Tibial nerve (tissue), 4 donors: ENCODE measurements around the gene DNM2.

Source experiments
- CTCF ChIP-seq, 5 experiments: fragments of 200-600 bp in 3 of 5; fragments of 450-650 bp in 2 of 5; sonication (generic) in 3 of 5; IDR thresholded peaks; one replicate each; pipeline ENCODE4 v1.5.1; 2016 to 2019; ENCODE audit warnings: antibody characterized with exemption in 5 of 5, mild to moderate bottlenecking in 3 of 5, moderate library complexity in 2 of 5
- EP300 ChIP-seq, 2 donors: sonication (generic); formaldehyde crosslinking; IDR thresholded peaks; one replicate each; pipeline ENCODE4 v1.6.1; 2017; ENCODE audit warnings: antibody characterized with exemption in 2 of 2, mild to moderate bottlenecking in 1 of 2
- POLR2A ChIP-seq, 2 donors: fragments of 450-650 bp; IDR thresholded peaks; one replicate each; pipeline ENCODE4 v1.6.1; 2017; ENCODE audit warnings: antibody characterized with exemption in 2 of 2, mild to moderate bottlenecking in 2 of 2, moderate library complexity in 2 of 2

- TF ChIP-seq POLR2A (IDR thresholded peaks at IDR 0.05) (no peak), CTCF (IDR thresholded peaks at IDR 0.05) (no peak), EP300 (IDR thresholded peaks at IDR 0.05) (no peak)
Measured at GRCh38 chr19:10774893-10775292, 57.0 kb downstream of the DNM2 start.
